Measurements from ENCODE around the gene DEXI.

Gene DEXI

DNA sequence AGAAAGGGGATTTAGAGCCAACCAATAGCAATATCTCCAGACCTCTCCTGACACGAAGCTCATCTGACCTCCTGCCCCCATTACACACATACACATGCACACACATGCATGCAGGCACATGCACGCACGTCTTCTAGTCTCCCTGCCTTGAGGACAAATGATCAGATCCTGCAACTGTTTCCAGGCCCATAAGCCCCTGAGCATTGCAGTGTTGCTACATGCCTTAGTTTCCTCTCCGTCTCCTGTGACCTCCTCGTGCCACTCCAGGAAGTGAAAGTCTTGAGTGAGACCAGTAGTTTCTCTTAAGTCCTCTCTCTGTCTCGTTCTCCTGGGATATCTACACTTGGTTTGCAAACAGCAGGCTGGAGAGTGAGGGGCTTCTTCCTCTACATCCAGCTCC is 57.0 kb downstream of the DEXI start:
- DNase-seq = no peak

DNA sequence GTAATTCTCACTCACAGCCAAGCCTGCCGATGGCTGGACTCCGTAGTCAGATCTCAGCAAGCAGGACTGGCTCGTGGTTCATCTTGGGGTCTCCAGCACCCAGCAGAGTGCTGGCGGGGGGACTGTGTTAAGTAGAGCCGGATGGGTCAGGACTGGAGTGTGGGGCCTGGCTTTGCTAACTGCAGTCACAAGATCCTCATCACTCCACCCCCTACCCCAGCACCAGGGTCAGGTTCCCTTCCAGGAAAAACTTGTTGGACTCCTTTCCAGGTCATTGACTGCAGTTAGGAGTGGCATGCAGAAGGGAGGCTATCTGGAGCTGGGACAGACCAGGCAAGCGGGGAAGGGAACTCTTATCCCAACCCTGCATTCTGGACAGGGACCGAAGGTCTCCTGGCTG is 59.3 kb downstream of the DEXI start:
- peak; percentile 30 for DNase-seq

DNA sequence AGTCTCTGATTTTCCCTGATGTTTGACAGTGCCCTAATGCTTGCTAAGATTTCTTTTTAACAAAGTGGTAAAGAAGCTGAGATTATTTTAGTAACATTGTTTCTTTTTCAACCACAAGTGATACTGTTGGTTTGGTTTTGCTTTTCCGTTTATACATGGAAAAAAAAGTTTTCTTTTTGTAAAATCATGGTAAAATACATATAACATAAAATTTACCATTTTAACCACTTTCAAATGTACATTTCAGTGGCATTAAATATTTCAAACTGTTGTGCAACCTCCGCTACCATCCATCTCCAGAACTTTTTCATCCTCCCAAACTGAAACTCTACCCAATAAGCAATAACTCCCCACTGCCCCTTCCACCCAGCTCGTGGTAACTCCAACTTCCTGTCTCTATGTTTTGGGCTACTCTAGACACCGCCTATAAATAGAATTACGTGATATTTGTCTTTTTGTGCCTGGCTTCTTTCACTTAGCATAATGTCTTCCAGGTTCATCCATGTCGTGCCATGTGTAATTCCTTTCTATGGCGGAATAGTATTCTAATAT is 60.7 kb downstream of the DEXI start:
- DNase-seq = no peak

DNA sequence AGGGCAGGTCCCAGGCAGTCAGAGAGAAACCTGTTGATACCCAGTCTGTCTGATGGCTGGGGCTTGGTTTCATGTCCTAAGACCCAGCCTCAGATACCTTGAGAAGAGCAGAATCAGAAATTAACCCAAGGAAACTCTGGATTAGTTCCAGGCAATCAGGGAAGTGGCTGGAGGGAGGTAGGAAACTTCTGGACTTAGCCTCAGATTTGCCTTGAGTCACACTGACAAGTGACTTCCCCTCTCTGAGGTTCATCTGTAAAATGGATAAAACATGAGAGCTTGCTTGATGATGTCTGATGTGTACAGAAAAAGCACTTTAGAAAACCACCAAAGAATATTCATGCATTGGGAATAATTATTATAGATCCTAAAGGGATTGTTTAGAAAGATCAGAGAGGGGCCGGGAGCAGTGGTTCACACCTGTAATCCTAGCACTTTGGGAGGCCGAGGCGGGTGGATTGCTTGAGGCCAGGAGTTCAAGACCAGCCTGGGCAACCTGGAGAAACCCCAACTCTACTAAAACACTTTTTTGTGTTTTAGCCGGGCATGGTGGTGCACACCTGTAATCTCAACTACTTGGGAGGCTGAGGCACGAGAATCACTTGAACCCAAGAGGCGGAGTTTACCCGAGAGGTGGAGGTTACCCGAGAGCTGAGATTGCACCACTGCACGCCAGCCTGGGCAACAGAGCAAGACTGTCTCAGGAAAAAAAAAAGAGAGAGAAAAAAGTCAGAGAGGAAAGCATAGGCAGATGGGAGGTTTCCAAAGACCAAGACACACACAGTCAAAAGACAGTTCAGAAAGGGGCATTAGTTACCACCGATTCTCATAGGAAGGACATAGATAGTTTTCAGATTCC is 61.4 kb downstream of the DEXI start:
- no peak for DNase-seq

DNA sequence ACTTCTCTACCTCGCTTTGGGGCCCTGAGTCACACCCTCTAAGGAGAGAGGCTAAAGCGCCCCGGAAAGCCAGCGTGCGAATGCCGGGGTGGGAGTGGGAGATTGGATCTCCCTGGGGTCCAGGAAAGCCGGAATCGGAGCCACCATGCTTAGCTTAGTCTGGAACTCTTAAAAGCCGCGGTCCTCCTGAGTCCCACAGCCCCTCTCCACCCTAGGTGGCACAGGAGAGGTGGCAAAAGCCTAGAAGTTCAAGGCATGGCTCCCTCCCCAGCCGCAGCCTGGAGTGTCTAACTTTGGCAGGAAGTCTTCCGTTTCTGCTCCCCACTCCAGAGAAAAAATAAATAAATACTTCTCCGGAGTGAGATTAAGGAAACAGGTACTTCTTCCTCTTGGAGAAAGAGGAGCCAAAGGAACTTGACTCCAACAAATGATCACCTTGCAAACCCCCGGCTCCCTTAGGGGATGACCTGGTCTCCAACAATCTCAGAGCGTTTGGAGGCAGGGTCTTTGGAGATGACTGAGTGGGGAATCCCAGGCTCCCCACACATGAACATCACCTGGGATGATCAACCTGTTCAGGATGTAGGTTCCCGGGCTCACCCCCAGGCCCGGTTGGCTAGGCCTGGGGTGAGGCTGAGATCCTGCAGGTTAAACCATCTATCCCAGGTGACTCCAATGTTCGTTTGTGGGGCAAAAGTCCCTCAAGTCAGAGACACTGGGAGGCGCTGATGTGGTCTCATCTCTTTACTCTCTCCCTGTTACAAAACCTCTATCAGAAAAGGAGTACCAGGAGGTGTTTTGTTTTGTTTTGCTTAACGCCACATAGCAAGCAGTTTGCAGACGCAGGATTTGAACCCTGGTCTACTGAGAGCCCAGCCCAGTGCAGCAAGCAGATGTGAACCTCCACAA is 62.3 kb downstream of the DEXI start:
- no peak for DNase-seq

Data from DMS53 (cell line).